VCaP (cell line): Measurements from ENCODE around the gene RXRG.

Experiments
- H3K27ac ChIP-seq: fragments of 450-650 bp; 2 replicates; pipeline ENCODE4 v1.5.1; 2017
- TF ChIP-seq, protein P1 (sequence below): fragments of 450-650 bp; conservative IDR thresholded peaks from 2 replicates; pipeline ENCODE4 v1.5.1; 2017; ENCODE audit warnings: mild to moderate bottlenecking, moderate library complexity

RXRG gene

DNA sequence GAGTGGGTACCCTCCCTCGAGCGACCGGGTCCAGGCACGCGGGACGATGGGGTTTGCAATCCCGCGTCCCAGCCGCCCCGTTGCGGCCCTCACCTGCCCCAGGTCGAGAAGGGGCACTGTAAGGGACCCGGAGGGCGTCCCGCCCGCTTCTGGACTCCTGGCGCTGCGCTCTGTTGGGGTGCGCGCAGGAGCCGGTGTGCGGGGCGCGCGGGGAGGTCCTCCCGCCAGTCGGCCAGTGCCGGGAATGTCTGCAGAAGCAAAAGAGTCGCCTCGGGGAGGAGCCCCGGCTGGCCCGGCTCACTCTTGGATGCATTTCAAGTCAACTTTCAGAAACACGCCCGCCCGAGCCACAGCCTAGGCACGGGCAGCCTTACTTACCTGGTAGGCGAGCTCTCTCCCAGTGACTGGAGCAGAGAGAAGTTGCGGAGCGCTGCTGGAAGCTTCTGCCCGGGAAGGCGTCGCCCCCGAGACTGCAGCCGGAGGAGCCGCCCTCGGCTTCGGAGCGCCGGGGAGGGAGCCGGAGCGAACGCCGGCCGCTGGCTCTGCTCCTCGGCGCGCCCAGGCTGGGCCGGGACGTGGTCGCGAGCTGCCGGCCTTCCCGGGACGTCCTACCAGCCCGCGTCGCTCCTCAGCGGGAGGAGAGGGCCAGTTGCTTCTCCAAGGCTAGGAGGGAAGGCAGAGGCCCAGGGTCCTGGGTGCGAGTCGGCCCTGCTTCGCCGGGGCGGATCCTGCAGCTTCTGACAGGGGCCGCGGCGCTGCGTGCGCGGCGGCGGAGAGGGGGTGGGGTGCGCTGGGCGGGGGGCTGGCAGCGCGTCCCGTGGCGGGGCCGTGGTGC, 88.7 kb downstream of the RXRG start, which contains the start of gene LMX1A:
Gene LMX1A, minus strand, starts transcription at position 739 of the 835 bp plus-strand sequence. CDS start 1,156 bp downstream, outside the sequence.
- peak within 1 kb of the TSS; percentile 61; the same call in 1 of the 2 replicates for H3K27ac ChIP-seq
- TF ChIP-seq, protein P1, sequence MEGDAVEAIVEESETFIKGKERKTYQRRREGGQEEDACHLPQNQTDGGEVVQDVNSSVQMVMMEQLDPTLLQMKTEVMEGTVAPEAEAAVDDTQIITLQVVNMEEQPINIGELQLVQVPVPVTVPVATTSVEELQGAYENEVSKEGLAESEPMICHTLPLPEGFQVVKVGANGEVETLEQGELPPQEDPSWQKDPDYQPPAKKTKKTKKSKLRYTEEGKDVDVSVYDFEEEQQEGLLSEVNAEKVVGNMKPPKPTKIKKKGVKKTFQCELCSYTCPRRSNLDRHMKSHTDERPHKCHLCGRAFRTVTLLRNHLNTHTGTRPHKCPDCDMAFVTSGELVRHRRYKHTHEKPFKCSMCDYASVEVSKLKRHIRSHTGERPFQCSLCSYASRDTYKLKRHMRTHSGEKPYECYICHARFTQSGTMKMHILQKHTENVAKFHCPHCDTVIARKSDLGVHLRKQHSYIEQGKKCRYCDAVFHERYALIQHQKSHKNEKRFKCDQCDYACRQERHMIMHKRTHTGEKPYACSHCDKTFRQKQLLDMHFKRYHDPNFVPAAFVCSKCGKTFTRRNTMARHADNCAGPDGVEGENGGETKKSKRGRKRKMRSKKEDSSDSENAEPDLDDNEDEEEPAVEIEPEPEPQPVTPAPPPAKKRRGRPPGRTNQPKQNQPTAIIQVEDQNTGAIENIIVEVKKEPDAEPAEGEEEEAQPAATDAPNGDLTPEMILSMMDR, result no peak

DNA sequence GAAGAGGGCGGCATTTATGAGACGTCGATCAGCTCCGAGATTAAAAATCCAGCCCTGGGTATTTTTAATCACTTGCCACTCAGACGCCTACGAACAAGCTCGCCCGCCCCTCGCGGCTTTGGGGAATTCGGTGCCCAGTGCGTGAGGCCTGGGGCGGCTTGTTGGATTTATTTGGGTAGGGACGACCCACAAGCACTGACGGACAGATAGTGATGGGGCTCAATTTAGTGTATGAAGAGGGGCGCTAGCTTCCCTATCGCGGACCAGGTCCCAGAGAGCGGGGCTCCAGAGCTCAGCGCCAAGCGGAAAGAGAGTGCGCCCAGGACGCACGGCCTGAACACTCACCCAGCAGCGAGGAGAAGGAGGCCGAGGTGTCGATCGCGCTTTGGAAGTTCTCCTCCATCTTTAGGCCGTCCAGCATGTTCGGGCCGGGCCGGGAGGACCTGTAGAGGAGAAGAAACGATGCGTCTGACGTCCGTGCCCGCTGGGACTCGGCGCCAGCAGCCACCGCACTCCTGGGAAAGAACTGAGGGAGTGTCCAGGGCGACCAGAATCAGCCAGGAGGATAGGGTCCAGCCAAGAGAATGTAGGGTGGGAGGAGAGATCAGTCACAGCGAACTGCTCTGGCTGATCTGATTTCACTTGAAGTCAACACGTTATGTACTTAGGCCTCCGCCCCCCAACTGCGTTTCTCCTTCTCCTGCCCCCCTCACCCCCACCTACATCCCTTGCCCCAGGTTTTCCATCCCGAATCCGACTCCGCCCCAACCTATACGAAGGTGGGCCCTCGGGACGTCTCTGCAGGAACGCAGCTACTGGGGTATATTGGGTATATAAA, 89.6 kb downstream of the RXRG start:
- TF ChIP-seq, protein P1, result no peak
- peak overlapping the region; percentile 61; the same call in 1 of the 2 replicates for H3K27ac ChIP-seq

DNA sequence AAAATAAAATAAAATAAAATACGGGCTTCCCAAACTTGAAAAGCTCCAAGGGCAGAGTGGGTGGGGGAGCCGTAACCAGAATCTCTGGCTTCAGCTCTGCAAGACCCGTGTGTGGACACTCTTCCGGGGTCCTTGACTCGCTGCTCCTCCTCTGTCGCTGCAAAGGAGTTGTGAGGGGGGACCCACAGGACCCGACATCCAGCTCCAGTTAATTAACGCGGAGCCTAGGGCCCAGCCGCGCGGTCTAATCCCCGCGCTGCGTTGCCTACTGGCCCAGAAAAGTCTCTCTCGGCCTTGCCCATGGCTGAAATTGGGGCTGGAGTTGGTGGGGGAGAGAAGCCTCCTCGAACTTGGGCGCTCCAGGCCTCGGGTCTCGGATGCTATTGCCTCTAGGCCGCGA, 90.2 kb downstream of the RXRG start:
- H3K27ac ChIP-seq, result no peak overlapping the region
- TF ChIP-seq, protein P1, result no peak

DNA sequence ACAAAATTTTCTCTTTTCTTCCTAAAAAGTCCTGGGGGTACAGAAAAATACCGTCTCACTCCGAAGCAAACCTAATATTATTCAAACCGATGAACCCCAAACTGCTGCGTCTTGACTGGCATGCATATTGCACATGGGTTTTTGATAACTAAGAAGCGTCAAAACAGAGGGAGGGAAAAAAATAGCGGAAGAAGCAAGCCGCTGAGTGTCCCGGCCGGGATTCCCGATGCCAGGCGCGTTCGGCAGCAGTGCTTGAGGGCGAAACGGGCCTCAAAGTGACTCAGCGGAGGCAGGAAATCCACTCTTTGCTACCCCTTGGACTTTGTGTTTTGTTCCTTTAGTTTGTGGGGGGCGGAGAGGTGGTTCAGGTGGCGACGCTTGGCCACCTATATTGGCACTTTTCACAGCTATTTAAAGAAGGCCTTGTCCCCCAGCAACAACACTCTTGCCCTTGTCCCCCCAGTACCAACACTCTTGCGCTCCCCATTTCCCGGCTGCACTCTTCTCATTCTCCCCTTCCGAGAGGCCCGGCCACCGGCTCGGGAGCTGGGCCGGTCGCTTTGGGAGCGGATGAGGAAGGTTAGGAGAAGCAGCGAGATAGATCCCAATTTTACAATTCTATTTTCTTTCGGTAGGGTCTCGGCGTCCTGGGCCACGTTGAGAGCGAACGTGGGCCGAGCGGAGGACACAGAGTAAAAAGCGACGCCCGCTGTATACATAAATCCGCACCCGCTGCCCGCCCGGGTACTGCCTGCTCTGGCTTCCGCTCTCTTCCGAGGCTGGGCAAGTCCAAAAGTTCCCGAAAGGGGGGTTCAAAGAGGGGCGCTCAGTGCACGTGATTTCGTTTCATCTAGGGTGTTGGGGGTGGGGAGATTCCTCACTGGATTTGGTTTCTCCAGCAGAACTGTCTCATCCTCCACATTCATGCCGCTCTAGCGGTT, 90.9 kb downstream of the RXRG start:
- TF ChIP-seq, protein P1, result no peak
- no peak overlapping the region for H3K27ac ChIP-seq

DNA sequence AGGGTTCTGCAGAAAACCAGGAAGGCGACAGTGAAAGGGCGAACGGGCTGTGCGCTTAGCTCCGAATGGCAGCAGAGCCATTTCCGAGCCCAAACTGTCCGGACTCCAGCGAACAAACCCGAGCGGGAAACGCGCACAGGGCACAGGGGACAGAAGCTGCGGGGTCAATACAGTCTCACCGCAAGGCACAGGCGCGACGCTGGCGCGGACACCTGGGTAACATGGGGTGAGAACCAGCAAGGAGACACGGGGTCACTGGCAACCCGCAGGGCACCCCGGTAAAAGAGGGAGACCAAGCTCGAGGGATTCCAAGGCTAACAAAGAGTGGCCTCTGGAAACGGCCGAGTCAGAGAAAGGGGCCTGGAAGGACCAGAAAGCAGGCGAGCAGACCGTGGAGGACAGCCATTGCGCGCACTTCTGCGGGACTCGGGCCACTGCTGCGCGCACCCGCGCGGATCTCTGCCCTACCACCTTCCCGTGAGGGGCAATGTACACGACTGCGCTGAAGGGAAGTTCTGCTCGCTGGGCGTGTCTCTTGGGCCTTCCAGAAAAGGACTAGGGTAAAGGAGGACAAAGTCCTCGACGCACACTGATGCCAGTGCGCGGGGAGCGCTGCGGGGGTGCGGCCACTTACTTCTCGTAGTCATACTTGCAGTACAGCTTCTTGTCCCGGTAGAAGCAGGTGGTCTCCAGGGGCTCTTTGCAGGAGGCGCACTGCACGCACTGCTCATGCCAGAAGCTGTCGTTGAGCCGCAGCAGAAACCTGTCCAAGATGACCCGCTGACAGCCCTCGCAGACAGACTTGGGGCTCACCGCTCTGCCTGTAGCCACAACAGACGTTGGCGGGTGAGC, 92.3 kb downstream of the RXRG start:
- H3K27ac ChIP-seq, result no peak overlapping the region
- TF ChIP-seq, protein P1, result no peak

DNA sequence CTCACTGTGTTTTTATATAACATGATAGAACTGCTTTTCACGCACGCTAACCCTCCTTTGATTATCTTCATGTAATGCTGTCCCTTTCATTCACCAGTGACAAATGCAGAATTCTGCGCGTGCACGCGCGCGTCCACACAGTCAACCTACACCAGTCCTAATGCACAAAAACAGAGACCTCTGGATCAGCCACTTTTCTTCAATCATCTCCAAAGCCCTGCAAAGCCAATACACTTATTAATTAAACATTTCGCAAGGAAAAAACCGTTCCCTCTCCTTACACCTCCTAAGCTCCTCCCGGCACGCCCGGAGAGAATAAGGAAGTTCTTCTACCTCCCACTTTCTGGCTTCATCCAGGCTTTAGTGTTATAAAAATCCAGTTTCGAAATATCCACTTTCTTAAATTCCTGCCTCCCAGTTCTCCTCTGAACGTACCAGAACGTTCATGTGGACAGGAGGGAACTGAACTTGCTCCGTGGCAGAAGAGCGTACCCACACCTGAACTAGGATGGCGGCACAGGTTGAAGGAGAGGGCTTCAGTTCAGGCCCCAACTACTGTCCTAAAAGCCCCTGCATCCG, 93.0 kb downstream of the RXRG start:
- no peak overlapping the region for H3K27ac ChIP-seq
- TF ChIP-seq, protein P1, result no peak
